GM13977 (cell line): ENCODE measurements around the gene GNAI1.
A peak's percentile ranks its signal among the peaks of the same experiment; 100 is the strongest.

Experiments used
- DNase-seq: peaks from one replicate; pipeline ENCODE4 v3.0.0; 2012; ENCODE audit warnings: low spot score
- CTCF ChIP-seq: IDR thresholded peaks from 2 replicates; pipeline ENCODE4 v1.5.1; 2012; ENCODE audit warnings: mild to moderate bottlenecking, control low read depth; ENCODE audit not compliant: insufficient read depth; ENCODE audit errors: extremely low read depth, missing control alignments
- in situ Hi-C: fragments of 300-500 bp; cut with MboI; formaldehyde crosslinking; loops from one replicate; pipeline ENCODE4 v1.12.0; 2022; ENCODE audit warnings: low sequenced_read_pairs, low pct_unique_long_range_greater_than_20kb, mixed read lengths, inconsistent platforms; ENCODE audit not compliant: unreplicated experiment

Gene GNAI1

GRCh38 chr7:80129785-80130184 is 4.8 kb upstream of the GNAI1 start:
- in situ Hi-C loops: no loop called here
- no peak for DNase-seq
- TF ChIP-seq CTCF: no peak

- in situ Hi-C loops: no loop called here
Measured at GRCh38 chr7:80131675-80132435, 2.8 kb upstream of the GNAI1 start.

GRCh38 chr7:80132594-80132993 is 2.0 kb upstream of the GNAI1 start:
- TF ChIP-seq CTCF: no peak
- in situ Hi-C loops: no loop called here
- no peak for DNase-seq

More at GRCh38 chr7:80131675-80132435, 2.8 kb upstream of the GNAI1 start:
- no peak for TF ChIP-seq CTCF
- DNase-seq: no peak

GRCh38 chr7:80133361-80134114 is 1.1 kb upstream of the GNAI1 start:
- in situ Hi-C loops: no loop called here
- no peak for DNase-seq
- TF ChIP-seq CTCF: no peak

GRCh38 chr7:80134115-80134535 is 506 bp upstream of the GNAI1 start:
- in situ Hi-C loops: no loop called here
- no peak for DNase-seq
- no peak for TF ChIP-seq CTCF

- in situ Hi-C loops: no loop called here
- no peak for TF ChIP-seq CTCF
- DNase-seq: peak; percentile 21
Measured at GRCh38 chr7:80135309-80136104, 876 bp downstream of the GNAI1 start.
